Measurements from ENCODE around the gene LTBP1. TPM values are rescaled to one million over a fixed set of nuclear protein-coding genes. Genes with fewer than 3 reads are reported as not detected.
"Not testable (repeated sequence)": the region's sequence is repeated elsewhere in the genome, so short reads cannot be mapped to it uniquely, and the experiment has no call there.

The LTBP1 gene
- total RNA-seq, 1 donor from 2014 or later = 124 TPM

- intact Hi-C loops (cut with DNase I) = no loop called here
- DNase-seq (ENCODE audit: low spot score) = no peak
Observed at GRCh38 chr2:33144243-33144642, 197.5 kb downstream of the LTBP1 start.

GRCh38 chr2:33145459-33145858 lies 198.7 kb downstream of the LTBP1 start:
- intact Hi-C loops (cut with DNase I) = no loop called here

GRCh38 chr2:33146102-33146501 lies 199.3 kb downstream of the LTBP1 start:
- intact Hi-C loops (cut with DNase I) = no loop called here
- no peak for DNase-seq (ENCODE audit: low spot score)

More at GRCh38 chr2:33145459-33145858, 198.7 kb downstream of the LTBP1 start:
- DNase-seq (ENCODE audit: low spot score) = no peak

GRCh38 chr2:33153008-33153407 lies 206.3 kb downstream of the LTBP1 start:
- intact Hi-C loops (cut with DNase I) = no loop called here

GRCh38 chr2:33158482-33159003 lies 211.8 kb downstream of the LTBP1 start:
- intact Hi-C loops (cut with DNase I) = no loop called here
- no peak for DNase-seq (ENCODE audit: low spot score)

More at GRCh38 chr2:33153008-33153407, 206.3 kb downstream of the LTBP1 start:
- no peak for DNase-seq (ENCODE audit: low spot score)

- intact Hi-C loops (cut with DNase I) = no loop called here
- no peak for DNase-seq (ENCODE audit: low spot score)
Observed at GRCh38 chr2:33160191-33160590, 213.4 kb downstream of the LTBP1 start.

- no peak for DNase-seq (ENCODE audit: low spot score)
- intact Hi-C loops (cut with DNase I) = no loop called here
Observed at GRCh38 chr2:33166287-33166881, 219.6 kb downstream of the LTBP1 start.

GRCh38 chr2:33167622-33168245 lies 221.0 kb downstream of the LTBP1 start:
- no peak for DNase-seq (ENCODE audit: low spot score)
- intact Hi-C loops (cut with DNase I) = no loop called here

- intact Hi-C loops (cut with DNase I) = no loop called here
- DNase-seq (ENCODE audit: low spot score) = no peak
Observed at GRCh38 chr2:33168425-33168824, 221.7 kb downstream of the LTBP1 start.

- intact Hi-C loops (cut with DNase I) = no loop called here
- no peak for DNase-seq (ENCODE audit: low spot score)
Observed at GRCh38 chr2:33168922-33169321, 222.2 kb downstream of the LTBP1 start.

GRCh38 chr2:33170251-33170650 lies 223.5 kb downstream of the LTBP1 start:
- intact Hi-C loops (cut with DNase I); DNase-seq (ENCODE audit: low spot score): not testable (repeated sequence)

GRCh38 chr2:33177627-33178026 lies 230.9 kb downstream of the LTBP1 start:
- no peak for DNase-seq (ENCODE audit: low spot score)
- intact Hi-C loops (cut with DNase I) = no loop called here

GRCh38 chr2:33178209-33178608 lies 231.5 kb downstream of the LTBP1 start:
- DNase-seq (ENCODE audit: low spot score) = no peak
- intact Hi-C loops (cut with DNase I) = no loop called here

GRCh38 chr2:33180915-33181314 lies 234.2 kb downstream of the LTBP1 start:
- no peak for DNase-seq (ENCODE audit: low spot score)
- intact Hi-C loops (cut with DNase I) = no loop called here

- no peak for DNase-seq (ENCODE audit: low spot score)
- intact Hi-C loops (cut with DNase I) = no loop called here
Observed at GRCh38 chr2:33181466-33181865, 234.7 kb downstream of the LTBP1 start.

- intact Hi-C loops (cut with DNase I) = no loop called here
- no peak for DNase-seq (ENCODE audit: low spot score)
Observed at GRCh38 chr2:33184041-33184440, 237.3 kb downstream of the LTBP1 start.

- no peak for DNase-seq (ENCODE audit: low spot score)
- intact Hi-C loops (cut with DNase I) = no loop called here
Observed at GRCh38 chr2:33186937-33187336, 240.2 kb downstream of the LTBP1 start.

GRCh38 chr2:33188799-33189198 lies 242.0 kb downstream of the LTBP1 start:
- intact Hi-C loops (cut with DNase I) = no loop called here
- no peak for DNase-seq (ENCODE audit: low spot score)

- intact Hi-C loops (cut with DNase I) = no loop called here
- DNase-seq (ENCODE audit: low spot score) = no peak
Observed at GRCh38 chr2:33190393-33190937, 243.7 kb downstream of the LTBP1 start.

- intact Hi-C loops (cut with DNase I) = no loop called here
- DNase-seq (ENCODE audit: low spot score) = no peak
Observed at GRCh38 chr2:33195891-33196290, 249.1 kb downstream of the LTBP1 start.

- no peak for DNase-seq (ENCODE audit: low spot score)
- intact Hi-C loops (cut with DNase I) = no loop called here
Observed at GRCh38 chr2:33196700-33197099, 249.9 kb downstream of the LTBP1 start.
